HG02610 (cell line): ENCODE data around the gene ALDH1L1.

Experiments used
- ATAC-seq: cut with Tn5 transposase; IDR thresholded peaks from one replicate; pipeline ENCODE4 v1.9.1; 2021; ENCODE audit warnings: mild to moderate bottlenecking, moderate library complexity; ENCODE audit not compliant: unreplicated experiment

The ALDH1L1 gene

GRCh38 chr3:126155819-126156218 is 24.6 kb downstream of the ALDH1L1 start:
- no peak for ATAC-seq

- ATAC-seq: no peak
Observed at GRCh38 chr3:126155280-126155640, 25.1 kb downstream of the ALDH1L1 start.

- ATAC-seq: no peak
Observed at GRCh38 chr3:126154391-126155279, 25.8 kb downstream of the ALDH1L1 start.

- ATAC-seq: no peak
Observed at GRCh38 chr3:126153695-126154360, 26.6 kb downstream of the ALDH1L1 start.

- no peak for ATAC-seq
Observed at GRCh38 chr3:126152901-126153694, 27.3 kb downstream of the ALDH1L1 start.

- ATAC-seq: no peak
Observed at GRCh38 chr3:126152458-126152857, 27.9 kb downstream of the ALDH1L1 start.

GRCh38 chr3:126151562-126152302 is 28.7 kb downstream of the ALDH1L1 start:
- ATAC-seq: no peak

- ATAC-seq: no peak
Observed at GRCh38 chr3:126149960-126150515, 30.3 kb downstream of the ALDH1L1 start.

GRCh38 chr3:126149256-126149902 is 31.0 kb downstream of the ALDH1L1 start:
- no peak for ATAC-seq

- ATAC-seq: no peak
Observed at GRCh38 chr3:126147932-126148683, 32.3 kb downstream of the ALDH1L1 start.

GRCh38 chr3:126147147-126147931 is 33.0 kb downstream of the ALDH1L1 start:
- no peak for ATAC-seq

- ATAC-seq: no peak
Observed at GRCh38 chr3:126146525-126147146, 33.8 kb downstream of the ALDH1L1 start.

GRCh38 chr3:126146034-126146433 is 34.4 kb downstream of the ALDH1L1 start:
- ATAC-seq: no peak

- ATAC-seq: no peak
Observed at GRCh38 chr3:126142652-126143051, 37.7 kb downstream of the ALDH1L1 start.

- ATAC-seq: no peak
Observed at GRCh38 chr3:126137490-126138130, 42.8 kb downstream of the ALDH1L1 start.

- ATAC-seq: no peak
Observed at GRCh38 chr3:126136428-126137220, 43.8 kb downstream of the ALDH1L1 start.
